K562 (cell line): ENCODE results near the gene CLSTN1. TPM values are rescaled to one million over a fixed set of nuclear protein-coding genes. Genes with fewer than 3 reads are reported as not detected.
A peak's percentile ranks its signal among the peaks of the same experiment; 100 is the strongest.

Source experiments
- CTCF ChIP-seq, 3 experiments: IDR thresholded peaks in 2 of 3; conservative IDR thresholded peaks in 1 of 3; 2 replicates each; pipeline ENCODE4 v1.5.1; 2011 to 2012; ENCODE audit warnings: low read length in 3 of 3, mild to moderate bottlenecking in 3 of 3, control low read depth in 2 of 3, improper control_type of control experiment in 1 of 3, inconsistent platforms in 1 of 3, low read depth in 1 of 3, mixed read lengths in 1 of 3, moderate library complexity in 1 of 3; ENCODE audit not compliant: insufficient read depth in 2 of 3
- ELF2 ChIP-seq: fragments of 250-450 bp; sonication (Bioruptor Pico); IDR thresholded peaks from 2 replicates; pipeline ENCODE4 v1.5.0; 2021; ENCODE audit warnings: mild to moderate bottlenecking
- JUND ChIP-seq, 2 experiments: IDR thresholded peaks; 2 replicates in 1 of 2; 3 replicates in 1 of 2; pipeline ENCODE4 v1.6.1; 2011; ENCODE audit warnings: borderline replicate concordance in 2 of 2, low read depth in 2 of 2, low read length in 2 of 2, improper control_type of control experiment in 1 of 2, missing biosample characterization in 1 of 2, missing genetic modification characterization in 1 of 2, missing genetic modification reagents in 1 of 2
- KDM1A ChIP-seq, 2 experiments: fragments of 450-650 bp; IDR thresholded peaks; 2 replicates each; pipeline ENCODE4 v1.6.1; 2016; ENCODE audit warnings: mild to moderate bottlenecking in 2 of 2
- MAFK ChIP-seq: IDR thresholded peaks from 2 replicates; pipeline ENCODE4 v1.6.1; 2011; ENCODE audit warnings: low read length, improper control_type of control experiment
- MBD2 ChIP-seq: sonication (generic); IDR thresholded peaks from 2 replicates; pipeline ENCODE4 v1.6.1; 2016; ENCODE audit warnings: low read depth, borderline replicate concordance
- PHF21A ChIP-seq: fragments of 450-650 bp; IDR thresholded peaks from 2 replicates; pipeline ENCODE4 v1.6.1; 2017; ENCODE audit warnings: low read depth, borderline replicate concordance
- SMC3 ChIP-seq: conservative IDR thresholded peaks from 2 replicates; pipeline ENCODE4 v1.6.1; 2011; ENCODE audit warnings: low read depth, low read length, improper control_type of control experiment; ENCODE audit not compliant: insufficient read depth
- TBL1XR1 ChIP-seq, 2 experiments: IDR thresholded peaks; 2 replicates each; pipeline ENCODE4 v1.6.1; 2012; ENCODE audit warnings: improper control_type of control experiment in 2 of 2, low read length in 2 of 2, mild to moderate bottlenecking in 1 of 2
- ZNF316 ChIP-seq: fragments of 450-650 bp; IDR thresholded peaks from 2 replicates; pipeline ENCODE4 v1.6.1; 2016
- polyA plus RNA-seq, 8 experiments: library from polyadenylated mRNA; depleted of rRNA in 4 of 8; stranded (reverse) in 5 of 8; unstranded in 3 of 8; fragments of >200 nt; fragmentation: Nextera tagmentation in 2 of 8; fragmentation: Illumina TruSeq in 1 of 8; extraction: Ambion mirVana in 2 of 8; extraction: Trizol in 1 of 8; gene quantifications; 2 replicates each; pipeline versions ENCODE4 v1.2.1 to v1.2.3, GENCODE V29; 2011 to 2014; ENCODE audit warnings: inconsistent platforms in 1 of 8, missing spikeins in 1 of 8
- total RNA-seq, 7 experiments: library from RNA; depleted of rRNA in 6 of 7; stranded (reverse); fragments of >200 nt in 6 of 7; fragmentation: Illumina TruSeq in 2 of 7; extraction: Trizol in 2 of 7; gene quantifications; 2 replicates each; pipeline versions ENCODE4 v1.2.1 to v1.2.3, GENCODE V29; 2011 to 2021; ENCODE audit warnings: low replicate concordance in 1 of 7
- TF ChIP-seq, protein P1 (sequence below): fragments of 450-650 bp; formaldehyde crosslinking; IDR thresholded peaks from 2 replicates; pipeline ENCODE4 v1.4.0; 2020; ENCODE audit warnings: mild to moderate bottlenecking, moderate library complexity

Gene CLSTN1
- total and polyA plus RNA-seq, 9 of the 15 experiments (the other 6 are each of a cell fraction or from before 2014, with no cell fraction given) = 1.1 to 32.5 (median 13.3) TPM

DNA sequence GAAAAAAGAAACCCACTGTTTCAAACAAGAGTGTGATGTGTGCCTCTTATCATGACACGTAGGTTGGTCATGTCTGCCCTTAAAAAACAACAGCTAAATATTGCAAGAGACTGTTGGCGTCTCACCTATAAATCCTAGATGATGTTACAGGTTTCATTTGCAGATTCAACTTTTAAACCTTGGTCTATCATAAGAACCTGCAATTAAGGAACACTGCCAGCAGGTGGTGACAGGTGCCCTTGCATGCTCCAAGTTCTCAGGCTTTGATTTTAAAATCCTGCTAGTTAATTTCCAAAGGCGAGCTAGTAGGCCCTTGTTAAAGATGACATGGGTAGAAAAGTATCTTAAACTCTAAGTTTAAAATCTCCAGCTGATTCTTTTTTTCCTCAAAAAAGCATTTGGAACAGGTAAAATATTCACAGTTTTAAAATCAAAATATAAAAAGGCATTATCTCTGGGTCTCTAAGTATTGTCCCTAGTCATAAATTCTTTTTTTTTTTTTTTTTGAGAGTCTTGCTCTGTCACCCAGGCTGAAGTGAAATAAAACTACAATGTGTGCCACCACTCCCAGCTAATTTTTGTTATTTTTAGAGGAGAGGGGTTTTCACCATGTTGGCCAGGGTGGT, 39.1 kb downstream of the CLSTN1 start (continued):
- TF ChIP-seq JUND (IDR thresholded peaks at IDR 0.05; ENCODE audit: borderline replicate concordance, low read depth, low read length) (peak; percentile 20; the same call in 1 of the 2 replicates), JUND (tag; IDR thresholded peaks at IDR 0.05; ENCODE audit: borderline replicate concordance, low read depth, low read length) (no peak), KDM1A (IDR thresholded peaks at IDR 0.05) (peak; percentile 82 to 83), MAFK (0 out of 2 replicates have a peak, but pooled peaks have one; percentile 5), TBL1XR1 (IDR thresholded peaks at IDR 0.05; ENCODE audit: low read length in 2 of 2) (peak in 1 of 2 experiments; percentile 11; a peak in 1 of 4 replicates), ZNF316 (no peak), SMC3 (peak; percentile 92), CTCF (IDR thresholded peaks at IDR 0.05 in 2 of 3, conservative IDR thresholded peaks at IDR 0.05 in 1 of 3; ENCODE audit: insufficient read depth in 2 of 3, low read depth in 1 of 3, low read length in 3 of 3) (peak; percentile 82 to 97 (median 88)), PHF21A (peak; percentile 99), MBD2 (no peak), ELF2 (CRISPR knock-in tag) (0 out of 2 replicates have a peak, but pooled peaks have one; percentile 49)
- TF ChIP-seq, protein P1, sequence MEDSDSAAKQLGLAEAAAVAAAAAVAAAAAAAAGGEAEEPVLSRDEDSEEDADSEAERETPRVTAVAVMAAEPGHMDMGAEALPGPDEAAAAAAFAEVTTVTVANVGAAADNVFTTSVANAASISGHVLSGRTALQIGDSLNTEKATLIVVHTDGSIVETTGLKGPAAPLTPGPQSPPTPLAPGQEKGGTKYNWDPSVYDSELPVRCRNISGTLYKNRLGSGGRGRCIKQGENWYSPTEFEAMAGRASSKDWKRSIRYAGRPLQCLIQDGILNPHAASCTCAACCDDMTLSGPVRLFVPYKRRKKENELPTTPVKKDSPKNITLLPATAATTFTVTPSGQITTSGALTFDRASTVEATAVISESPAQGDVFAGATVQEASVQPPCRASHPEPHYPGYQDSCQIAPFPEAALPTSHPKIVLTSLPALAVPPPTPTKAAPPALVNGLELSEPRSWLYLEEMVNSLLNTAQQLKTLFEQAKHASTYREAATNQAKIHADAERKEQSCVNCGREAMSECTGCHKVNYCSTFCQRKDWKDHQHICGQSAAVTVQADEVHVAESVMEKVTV (CRISPR knock-in tag) = peak; percentile 86
